Right hindlimb (tissue), 1 donor: ENCODE results near the gene FDXACB1.
"Not testable (repeated sequence)": the region's sequence is repeated elsewhere in the genome, so short reads cannot be mapped to it uniquely, and the experiment has no call there.

Experiments used
- DNase-seq: peaks from one replicate; pipeline ENCODE4 v3.0.0-alpha.2; 2018

Gene FDXACB1

GRCh38 chr11:111909378-111909777 lies 30.4 kb upstream of the FDXACB1 start:
- no peak for DNase-seq

- no peak for DNase-seq
These were observed 29.8 kb upstream of the FDXACB1 start for GRCh38 chr11:111908639-111909305.

GRCh38 chr11:111906680-111907079 lies 27.7 kb upstream of the FDXACB1 start:
- DNase-seq: no peak

GRCh38 chr11:111905411-111905810 lies 26.4 kb upstream of the FDXACB1 start:
- no peak for DNase-seq

- no peak for DNase-seq
These were observed 7.9 kb upstream of the FDXACB1 start for GRCh38 chr11:111886844-111887243.

- no peak for DNase-seq
These were observed 7.1 kb upstream of the FDXACB1 start for GRCh38 chr11:111886032-111886431.

- DNase-seq: not testable (repeated sequence)
These were observed 6.1 kb upstream of the FDXACB1 start for GRCh38 chr11:111885053-111885452.

- no peak for DNase-seq
These were observed 3.2 kb upstream of the FDXACB1 start for GRCh38 chr11:111882202-111882601.

- no peak for DNase-seq
These were observed 634 bp upstream of the FDXACB1 start for GRCh38 chr11:111879637-111879960.

GRCh38 chr11:111878385-111878848 lies 548 bp downstream of the FDXACB1 start:
- no peak for DNase-seq

GRCh38 chr11:111871693-111872161 lies 7.2 kb downstream of the FDXACB1 start:
- DNase-seq: no peak

- peak; percentile 90 for DNase-seq
These were observed 7.9 kb downstream of the FDXACB1 start, which contains the start of gene ALG9 for GRCh38 chr11:111870886-111871692. Gene ALG9, minus strand, starts transcription at chr11:111871581. Its CDS starts 99 bp downstream, at chr11:111871482.

GRCh38 chr11:111870522-111870885 lies 8.5 kb downstream of the FDXACB1 start:
- no peak for DNase-seq

- DNase-seq: no peak
These were observed 8.9 kb downstream of the FDXACB1 start for GRCh38 chr11:111870113-111870512.

GRCh38 chr11:111860257-111860656 lies 18.7 kb downstream of the FDXACB1 start:
- no peak for DNase-seq

- no peak for DNase-seq
These were observed 23.5 kb downstream of the FDXACB1 start for GRCh38 chr11:111855506-111855905.

GRCh38 chr11:111852103-111852502 lies 26.9 kb downstream of the FDXACB1 start:
- no peak for DNase-seq

- DNase-seq: no peak
These were observed 27.3 kb downstream of the FDXACB1 start for GRCh38 chr11:111851636-111852035.

GRCh38 chr11:111851067-111851466 lies 27.9 kb downstream of the FDXACB1 start:
- no peak for DNase-seq

- DNase-seq: no peak
These were observed 29.3 kb downstream of the FDXACB1 start for GRCh38 chr11:111849631-111850030.

- no peak for DNase-seq
These were observed 32.3 kb downstream of the FDXACB1 start for GRCh38 chr11:111846636-111847035.

- DNase-seq: no peak
These were observed 32.9 kb downstream of the FDXACB1 start for GRCh38 chr11:111846063-111846462.

GRCh38 chr11:111845276-111846028 lies 33.5 kb downstream of the FDXACB1 start:
- DNase-seq: no peak
